Cerebellar nuclear complex (tissue), 1 donor: ENCODE measurements around the gene ATP4B.

ENCODE experiments used
- DNase-seq, 2 experiments: peaks; one replicate each; lab custom pipeline; 2025; lab: John Stamatoyannopoulos, UW

Gene ATP4B

GRCh38 chr13:113656003-113656588 is 1.9 kb downstream of the ATP4B start:
- no peak for DNase-seq

- DNase-seq: no peak
Observed at GRCh38 chr13:113655346-113656002, 2.5 kb downstream of the ATP4B start.

DNA sequence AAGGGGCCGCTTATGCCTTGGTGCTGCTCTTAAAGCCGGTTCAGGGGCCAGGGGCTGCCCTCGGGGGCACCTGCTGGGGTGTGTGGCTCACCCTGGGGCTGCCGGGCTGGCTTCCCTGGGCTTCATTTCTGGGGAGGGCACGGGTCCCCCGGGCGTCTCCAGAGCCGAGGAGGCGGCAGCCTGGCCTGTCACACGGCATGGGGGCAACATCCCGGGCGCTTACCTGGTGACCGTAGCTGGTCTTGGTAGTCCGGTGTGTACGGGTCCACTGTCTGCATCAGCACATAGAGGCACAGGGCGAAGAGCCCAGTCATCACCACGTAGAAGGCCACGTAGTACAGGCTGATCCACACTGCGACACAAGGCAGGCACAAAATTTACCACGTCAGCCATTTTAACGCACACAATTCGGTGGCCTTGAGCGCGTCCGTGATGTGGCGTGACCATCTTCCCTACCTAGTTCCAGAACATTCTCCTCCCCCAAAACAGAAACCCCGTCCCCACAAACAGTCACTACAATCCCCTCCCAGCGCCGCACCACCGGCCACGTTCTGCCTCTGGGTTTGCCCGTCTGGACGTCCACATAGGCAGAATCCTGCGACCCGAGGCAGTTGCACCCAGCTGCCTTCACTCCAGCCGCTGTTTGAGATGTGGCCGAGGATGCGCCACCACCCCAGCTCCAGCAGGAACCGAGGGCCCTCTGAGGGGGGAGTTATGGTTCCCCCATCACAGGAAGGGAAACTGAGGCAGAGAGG is 3.2 kb downstream of the ATP4B start:
- no peak for DNase-seq

GRCh38 chr13:113654175-113654560 is 3.8 kb downstream of the ATP4B start:
- no peak for DNase-seq

GRCh38 chr13:113653264-113654174 is 4.5 kb downstream of the ATP4B start:
- no peak for DNase-seq

DNA sequence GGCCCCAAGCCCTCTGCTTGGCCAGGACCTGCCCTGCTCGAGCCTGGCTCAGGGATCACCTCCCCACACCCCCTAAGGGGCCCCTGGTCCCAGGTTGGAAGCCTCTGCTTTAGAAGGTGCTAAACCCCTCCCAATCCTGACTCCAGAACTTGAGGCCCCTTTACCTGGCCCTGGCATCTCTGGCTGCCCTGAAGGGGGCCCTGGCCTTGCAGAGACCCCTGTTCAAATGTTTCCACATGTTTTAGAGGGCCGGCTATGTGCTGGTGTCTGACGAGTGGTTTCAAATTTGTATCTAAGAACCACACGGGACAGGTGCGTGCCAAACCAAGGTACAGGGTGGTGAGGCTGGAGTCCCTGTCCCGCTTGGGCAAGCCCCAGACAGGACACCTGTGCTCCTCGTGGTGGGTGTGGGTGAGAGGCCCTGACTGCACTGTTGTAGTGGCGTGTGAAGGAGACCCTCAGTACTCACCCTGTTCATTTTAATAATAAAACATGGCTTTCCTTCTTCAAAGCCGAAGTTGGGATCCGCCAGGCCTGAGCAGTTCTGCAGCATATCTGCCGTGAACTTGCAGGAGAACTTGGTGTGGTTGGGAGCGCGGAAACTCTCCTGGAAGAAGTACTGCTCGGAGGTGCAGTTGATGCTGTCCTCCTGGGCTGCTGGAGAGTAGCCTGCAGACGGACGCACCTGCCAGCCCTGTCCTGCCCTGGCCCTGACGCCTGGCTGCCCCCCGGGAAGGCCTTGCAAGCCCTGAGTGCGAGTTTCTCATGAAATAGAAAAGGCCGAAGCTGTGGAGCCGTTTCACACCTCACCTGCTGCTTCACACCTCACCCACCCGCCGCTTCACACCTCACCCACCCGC is 5.4 kb downstream of the ATP4B start:
- DNase-seq: no peak

DNA sequence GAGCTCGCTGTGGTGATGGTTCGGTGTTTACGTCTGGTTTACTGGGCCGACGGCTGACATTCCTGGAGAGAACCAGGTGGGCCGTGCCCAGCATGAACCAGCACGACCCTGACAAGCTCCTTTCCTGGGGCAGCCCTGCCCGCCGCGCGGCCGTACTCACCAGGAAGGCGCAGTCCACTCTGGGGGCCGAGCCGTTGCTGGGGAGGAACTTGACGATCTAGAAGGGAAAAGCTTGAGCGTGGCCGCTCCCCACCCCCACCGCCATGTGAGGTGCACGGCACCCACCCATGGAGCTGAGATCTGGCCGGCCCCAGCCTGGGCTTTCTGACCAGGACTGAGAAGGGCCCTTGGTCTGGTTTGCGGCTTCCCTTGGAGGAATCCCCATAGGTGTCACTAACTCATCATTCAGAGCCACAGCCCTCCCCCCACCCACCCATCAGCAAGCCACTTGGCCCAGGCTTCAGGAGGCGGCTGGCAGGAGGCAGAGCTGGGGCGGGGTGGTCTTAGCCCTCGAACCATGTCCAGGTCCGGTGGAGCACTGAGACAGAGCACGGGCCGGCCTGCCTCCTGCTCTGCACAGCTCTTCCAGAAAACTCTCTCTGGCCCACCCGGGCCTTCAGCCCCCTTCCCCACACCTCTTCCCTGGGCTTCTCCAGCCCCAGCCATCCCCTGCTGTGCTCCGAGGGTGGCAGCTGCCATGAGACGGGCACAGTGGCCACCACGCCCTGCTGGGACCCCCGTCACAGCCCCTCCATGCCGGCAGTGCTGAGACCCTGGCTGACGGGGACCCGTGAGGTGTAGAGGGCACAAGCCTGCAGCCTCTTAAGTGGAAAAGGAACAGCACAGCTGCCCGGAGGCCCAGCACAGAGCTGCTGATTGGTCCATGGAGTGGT is 6.2 kb downstream of the ATP4B start:
- no peak for DNase-seq

GRCh38 chr13:113650731-113651148 is 7.3 kb downstream of the ATP4B start:
- DNase-seq: no peak

GRCh38 chr13:113650275-113650674 is 7.7 kb downstream of the ATP4B start:
- no peak for DNase-seq

DNA sequence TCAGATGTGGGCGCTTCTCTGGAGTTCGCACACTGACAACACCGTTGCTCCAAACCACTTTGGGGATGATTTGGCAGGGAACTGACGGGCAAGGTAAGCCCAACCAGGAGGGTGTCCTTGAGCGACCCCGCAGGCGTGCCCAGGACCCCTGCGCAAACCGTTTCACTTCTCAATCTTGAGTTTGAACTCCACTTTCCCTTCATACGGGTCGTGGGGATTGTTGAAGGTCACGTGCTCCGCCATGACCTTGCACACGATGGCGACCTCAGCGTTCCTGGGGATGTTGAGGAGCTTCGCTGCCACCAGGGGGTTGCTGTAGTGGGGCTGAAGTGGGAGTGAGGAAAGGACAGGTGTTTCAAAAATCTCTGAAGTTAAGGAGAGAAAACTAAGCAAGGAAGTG is 8.8 kb downstream of the ATP4B start:
- no peak for DNase-seq

DNA sequence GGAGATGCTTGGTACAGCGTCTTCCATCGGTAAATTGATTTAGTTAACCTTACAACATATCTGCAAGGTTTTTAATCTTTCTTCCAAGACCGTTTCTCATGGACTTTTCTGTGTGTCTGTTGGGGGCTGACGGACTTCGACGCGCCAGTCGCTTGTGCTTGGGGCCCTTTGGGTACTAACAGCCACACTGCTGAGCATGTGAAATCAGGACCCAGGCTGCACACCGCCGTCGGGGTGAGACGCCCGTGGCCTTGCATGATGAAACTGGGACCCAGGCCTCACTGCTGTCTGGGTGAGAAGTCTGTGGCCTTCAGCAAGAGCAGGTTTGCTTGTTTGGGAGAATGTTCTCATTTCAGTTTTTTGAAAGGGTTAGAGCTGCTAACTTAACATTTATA is 9.8 kb downstream of the ATP4B start:
- no peak for DNase-seq

- peak in 1 of 2 experiments; percentile 84 for DNase-seq
Observed at GRCh38 chr13:113647351-113648215, 10.4 kb downstream of the ATP4B start.

DNA sequence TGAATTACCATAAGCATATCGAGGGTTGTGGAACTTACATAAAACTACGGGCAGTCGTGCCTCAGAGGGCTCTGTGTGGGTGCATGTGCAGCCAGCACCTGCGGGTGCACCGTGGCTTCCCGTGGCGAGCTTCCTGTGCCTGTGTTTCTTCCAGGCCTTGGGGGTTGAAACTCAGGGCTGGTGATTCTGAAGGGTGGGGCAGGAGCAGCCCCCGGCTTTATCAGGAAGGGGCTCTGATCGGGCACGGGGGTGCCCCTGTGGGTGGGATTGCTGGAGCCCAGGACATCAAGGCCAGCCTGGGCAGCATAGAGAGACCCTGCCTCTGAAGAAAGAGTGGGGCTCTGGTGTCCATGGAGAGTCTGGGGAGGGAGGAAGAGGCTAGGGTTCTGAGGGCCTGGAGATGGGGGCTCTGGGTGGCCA is 11.1 kb downstream of the ATP4B start:
- DNase-seq: no peak

DNA sequence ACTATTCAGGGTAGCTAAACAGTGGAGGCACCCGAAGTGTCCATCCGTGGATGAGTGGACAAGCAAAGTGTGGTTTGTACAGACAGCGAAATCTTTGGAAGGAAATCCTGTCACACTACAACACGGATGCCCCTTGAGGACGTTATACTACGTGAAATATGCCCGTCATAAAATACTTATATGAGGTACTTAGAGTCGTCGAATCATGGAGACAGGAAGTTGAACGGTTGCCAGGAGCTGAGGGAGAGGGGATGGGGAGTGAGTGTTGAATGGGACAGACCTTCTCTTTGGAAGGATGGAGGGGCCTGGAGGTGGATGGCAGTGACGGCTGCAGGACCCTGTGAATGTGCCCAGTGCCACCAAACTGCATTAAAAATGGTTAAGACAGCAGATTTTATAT is 11.6 kb downstream of the ATP4B start:
- no peak for DNase-seq

DNA sequence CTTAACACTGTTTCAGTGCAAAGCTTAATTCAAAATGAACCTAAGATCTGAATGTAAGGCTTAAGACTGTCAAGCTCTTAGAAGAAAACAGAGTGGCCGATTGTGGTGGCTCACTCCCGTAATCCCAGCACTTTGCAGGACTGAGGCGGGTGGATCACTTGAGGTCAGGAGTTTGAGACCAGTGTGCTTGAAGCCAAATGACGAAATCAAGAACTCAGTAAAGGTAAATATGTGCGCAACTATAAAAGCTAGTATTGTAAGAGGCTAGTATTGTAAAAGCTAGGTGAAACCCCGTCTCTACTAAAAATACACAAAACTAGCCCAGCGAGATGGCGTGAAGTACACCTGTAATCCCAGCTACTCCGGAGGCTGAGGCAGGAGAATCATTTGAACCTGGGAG is 12.7 kb downstream of the ATP4B start:
- no peak for DNase-seq

DNA sequence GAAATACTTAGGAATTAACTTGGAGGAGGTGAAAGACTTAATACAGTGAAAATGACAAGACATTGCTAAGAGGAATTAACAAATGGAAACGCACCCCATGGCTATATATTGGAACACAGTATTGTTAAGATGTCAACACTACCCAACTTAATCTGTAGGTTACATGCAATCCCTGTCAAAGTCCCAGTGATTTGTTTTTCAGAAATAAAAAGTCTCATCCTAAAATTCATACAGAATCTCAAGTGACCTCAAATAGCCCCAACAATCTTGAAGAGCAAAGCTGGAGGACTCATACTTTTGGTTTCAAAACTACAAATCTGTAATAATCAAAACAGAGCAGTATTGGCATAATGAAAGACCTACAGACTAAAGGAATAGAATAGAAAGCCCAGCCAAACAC is 13.2 kb downstream of the ATP4B start:
- no peak for DNase-seq

GRCh38 chr13:113643593-113643992 is 14.4 kb downstream of the ATP4B start:
- no peak for DNase-seq

GRCh38 chr13:113642563-113642962 is 15.4 kb downstream of the ATP4B start:
- DNase-seq: no peak

DNA sequence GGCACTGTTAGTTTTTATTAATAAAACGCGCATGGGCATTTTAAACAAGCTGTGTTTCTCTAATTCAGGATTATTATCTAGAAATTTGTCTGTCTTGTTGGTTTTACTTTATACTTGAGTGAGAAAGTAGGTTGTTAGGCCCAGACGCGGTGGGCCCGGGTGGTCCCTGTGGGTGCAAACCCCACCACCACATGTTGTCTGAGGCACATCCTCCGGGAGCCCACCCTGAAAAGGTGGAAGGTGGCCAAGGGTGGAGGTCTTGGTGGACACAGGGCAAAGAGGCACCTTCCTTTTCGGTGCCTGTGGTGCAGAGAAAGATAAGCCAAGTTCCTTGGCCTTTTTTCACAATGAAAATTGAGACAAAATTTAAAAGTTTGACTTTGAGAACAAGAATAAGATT is 16.6 kb downstream of the ATP4B start:
- DNase-seq: no peak
